Hematopoietic multipotent progenitor cell treated with erythropoietin and hydrocortisone succinate and interleukin-3 and kit ligand, for 4 days (in vitro differentiated cells): Measurements from ENCODE around the gene EID2.

Experiments
- DNase-seq: peaks from one replicate; pipeline ENCODE4 v3.0.0-alpha.2; 2015

EID2 gene

DNA sequence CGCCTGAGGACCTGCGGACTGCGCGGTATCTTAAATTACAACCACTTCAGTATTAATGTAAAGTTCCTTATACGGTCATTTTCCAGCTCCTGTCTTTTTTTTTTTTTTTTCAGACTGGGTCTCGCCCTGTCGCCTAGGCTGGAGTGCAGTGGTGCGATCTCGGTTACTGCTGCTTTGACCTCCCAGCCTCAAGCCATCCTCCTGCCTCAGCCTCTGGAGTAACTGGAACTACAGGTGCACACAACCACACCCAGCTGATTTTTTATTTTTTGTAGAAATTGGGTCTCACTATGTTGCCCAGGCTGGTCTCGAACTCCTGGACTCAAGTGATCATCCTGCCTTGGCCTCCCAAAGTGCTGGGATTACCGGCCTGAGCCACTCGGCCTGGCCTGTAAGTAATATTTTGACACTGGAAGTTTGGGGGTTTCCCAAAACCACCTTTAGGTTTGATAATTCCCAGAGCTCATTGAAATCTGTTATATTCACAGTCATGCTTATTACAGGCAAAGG is 6.9 kb downstream of the EID2 start:
- DNase-seq = no peak

- peak; percentile 98 for DNase-seq
These were observed 7.5 kb downstream of the EID2 start, which contains the start of gene EID2B for GRCh38 chr19:39532233-39533002. Gene EID2B, minus strand, starts transcription at chr19:39532852. Its CDS starts 50 bp downstream, at chr19:39532802.

GRCh38 chr19:39531834-39532232 is 8.1 kb downstream of the EID2 start:
- no peak for DNase-seq

GRCh38 chr19:39525205-39525604 is 14.8 kb downstream of the EID2 start:
- no peak for DNase-seq

- no peak for DNase-seq
These were observed 15.5 kb downstream of the EID2 start for GRCh38 chr19:39524495-39524894.

- no peak for DNase-seq
These were observed 19.1 kb downstream of the EID2 start for GRCh38 chr19:39520541-39521484.

GRCh38 chr19:39518975-39519374 is 21.0 kb downstream of the EID2 start:
- no peak for DNase-seq

DNA sequence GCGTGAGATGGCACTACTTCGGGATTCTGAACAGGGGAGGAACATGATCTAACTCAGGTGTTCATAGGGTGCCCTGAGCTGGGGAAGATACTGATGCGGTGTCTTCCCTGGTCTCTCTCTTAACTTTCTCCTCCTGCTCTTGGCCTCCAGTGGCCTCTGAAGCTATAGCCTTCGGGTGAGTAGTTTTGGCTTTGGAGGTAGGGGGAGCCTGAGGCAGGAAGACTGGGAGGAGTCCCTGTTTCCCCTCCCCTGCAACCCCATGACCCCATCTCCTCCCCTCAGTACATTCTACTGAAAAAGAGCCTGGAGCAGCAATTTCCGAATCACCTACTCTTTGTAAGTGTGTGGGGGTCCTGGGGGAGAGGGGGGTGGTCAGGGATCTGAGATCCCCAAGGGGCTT is 21.5 kb downstream of the EID2 start:
- DNase-seq = no peak

DNA sequence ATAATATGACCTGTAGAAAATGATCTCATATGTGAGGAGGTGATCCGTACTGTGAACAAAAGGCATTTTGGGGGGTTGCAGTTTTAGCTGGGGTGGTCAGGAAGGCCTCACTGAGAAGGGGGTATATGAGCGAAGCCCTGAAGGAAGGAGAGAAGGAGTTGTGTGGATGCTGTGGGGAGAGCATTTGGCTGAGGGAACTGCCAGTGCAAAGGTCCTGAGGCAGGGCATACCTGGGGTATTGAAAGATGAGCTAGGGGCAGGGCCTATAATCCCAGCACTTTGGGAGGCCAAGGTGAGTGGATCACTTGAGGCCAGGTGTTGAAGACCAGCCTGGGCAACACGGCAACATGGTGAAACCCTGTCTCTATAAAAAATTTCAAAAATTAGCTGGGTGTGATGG is 22.5 kb downstream of the EID2 start:
- no peak for DNase-seq

GRCh38 chr19:39516270-39516669 is 23.7 kb downstream of the EID2 start:
- no peak for DNase-seq

GRCh38 chr19:39515551-39516191 is 24.3 kb downstream of the EID2 start:
- DNase-seq = no peak

DNA sequence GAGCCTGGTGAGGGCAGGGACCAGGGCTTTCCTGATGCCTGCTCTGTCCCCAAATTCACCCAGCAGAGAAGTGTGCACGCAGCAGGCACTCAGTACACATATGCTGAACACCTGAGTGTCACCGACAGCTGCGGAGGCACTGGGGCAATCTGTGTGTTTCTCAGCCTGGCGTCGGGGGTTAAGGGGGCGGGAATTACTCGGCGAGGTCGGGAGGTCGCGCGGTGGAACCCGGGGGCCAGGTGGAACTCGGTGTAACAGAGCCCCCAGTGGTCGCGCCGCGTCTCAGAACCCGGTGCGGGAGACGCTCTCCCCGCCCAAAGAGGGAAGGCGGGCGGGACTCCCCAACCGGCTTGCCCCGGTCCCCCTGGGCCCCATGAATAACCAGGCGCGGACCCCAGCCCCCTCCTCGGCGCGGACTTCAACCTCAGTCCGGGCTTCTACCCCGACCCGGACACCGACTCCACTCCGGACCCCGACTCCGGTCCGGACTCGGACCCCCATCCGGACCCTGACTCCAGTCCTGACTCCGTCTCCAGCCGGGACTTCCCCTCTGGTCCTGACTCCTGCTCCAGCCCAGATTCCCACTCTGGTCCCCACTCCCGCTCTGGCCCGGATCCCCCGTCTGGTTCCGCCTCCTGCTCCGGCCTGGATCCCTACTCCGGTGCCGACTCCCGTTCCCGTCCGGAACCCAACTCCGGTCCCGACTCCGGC is 25.0 kb downstream of the EID2 start, which contains the start of gene SELENOV:
TSS of gene SELENOV (plus strand) at position 300 of the 711 bp plus-strand sequence. CDS start at position 374, 74 bp downstream.
- no peak for DNase-seq

GRCh38 chr19:39512988-39513387 is 27.0 kb downstream of the EID2 start:
- no peak for DNase-seq

- DNase-seq = no peak
These were observed 30.7 kb downstream of the EID2 start for GRCh38 chr19:39509233-39509632.

GRCh38 chr19:39508629-39509028 is 31.3 kb downstream of the EID2 start:
- no peak for DNase-seq

DNA sequence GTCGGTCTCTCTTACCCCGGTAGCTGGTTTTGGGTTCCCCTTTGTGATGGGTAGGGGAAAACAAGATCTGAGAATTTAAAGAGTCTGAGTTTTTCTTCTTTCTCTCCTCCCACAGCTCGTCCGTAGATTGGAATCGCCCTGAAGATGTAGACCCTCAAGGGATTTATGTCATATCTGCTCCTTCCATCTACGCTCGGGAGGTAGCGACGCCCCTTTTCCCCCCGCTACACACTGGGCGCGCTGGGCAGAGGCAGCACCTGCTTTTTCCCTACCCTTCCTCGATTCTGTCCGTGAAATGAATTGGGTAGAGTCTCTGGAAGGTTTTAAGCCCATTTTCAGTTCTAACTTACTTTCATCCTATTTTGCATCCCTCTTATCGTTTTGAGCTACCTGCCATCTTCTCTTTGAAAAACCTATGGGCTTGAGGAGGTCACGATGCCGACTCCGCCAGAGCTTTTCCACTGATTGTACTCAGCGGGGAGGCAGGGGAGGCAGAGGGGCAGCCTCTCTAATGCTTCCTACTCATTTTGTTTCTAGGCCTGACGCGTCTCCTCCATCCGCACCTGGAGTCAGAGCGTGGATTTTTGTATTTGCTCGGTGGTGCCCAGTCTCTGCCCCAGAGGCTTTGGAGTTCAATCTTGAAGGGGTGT is 32.1 kb downstream of the EID2 start:
- DNase-seq = no peak

DNA sequence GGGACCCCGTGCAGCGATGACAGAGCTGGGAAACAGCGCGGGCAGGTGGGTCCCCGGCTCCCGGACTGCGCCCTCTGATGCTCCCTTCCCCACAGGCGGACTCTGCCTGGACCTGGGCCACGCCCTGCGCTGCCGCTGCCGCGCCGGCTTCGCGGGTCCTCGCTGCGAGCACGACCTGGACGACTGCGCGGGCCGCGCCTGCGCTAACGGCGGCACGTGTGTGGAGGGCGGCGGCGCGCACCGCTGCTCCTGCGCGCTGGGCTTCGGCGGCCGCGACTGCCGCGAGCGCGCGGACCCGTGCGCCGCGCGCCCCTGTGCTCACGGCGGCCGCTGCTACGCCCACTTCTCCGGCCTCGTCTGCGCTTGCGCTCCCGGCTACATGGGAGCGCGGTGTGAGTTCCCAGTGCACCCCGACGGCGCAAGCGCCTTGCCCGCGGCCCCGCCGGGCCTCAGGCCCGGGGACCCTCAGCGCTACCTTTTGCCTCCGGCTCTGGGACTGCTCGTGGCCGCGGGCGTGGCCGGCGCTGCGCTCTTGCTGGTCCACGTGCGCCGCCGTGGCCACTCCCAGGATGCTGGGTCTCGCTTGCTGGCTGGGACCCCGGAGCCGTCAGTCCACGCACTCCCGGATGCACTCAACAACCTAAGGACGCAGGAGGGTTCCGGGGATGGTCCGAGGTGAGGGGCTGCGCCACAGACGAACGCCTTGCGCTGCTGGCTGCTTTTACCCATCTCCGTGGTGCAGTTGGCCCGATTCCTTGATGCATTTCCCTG is 32.8 kb downstream of the EID2 start:
- peak; percentile 79 for DNase-seq

GRCh38 chr19:39506598-39506943 is 33.4 kb downstream of the EID2 start:
- no peak for DNase-seq

- DNase-seq = peak; percentile 92
These were observed 37.1 kb downstream of the EID2 start for GRCh38 chr19:39502640-39503417.

DNA sequence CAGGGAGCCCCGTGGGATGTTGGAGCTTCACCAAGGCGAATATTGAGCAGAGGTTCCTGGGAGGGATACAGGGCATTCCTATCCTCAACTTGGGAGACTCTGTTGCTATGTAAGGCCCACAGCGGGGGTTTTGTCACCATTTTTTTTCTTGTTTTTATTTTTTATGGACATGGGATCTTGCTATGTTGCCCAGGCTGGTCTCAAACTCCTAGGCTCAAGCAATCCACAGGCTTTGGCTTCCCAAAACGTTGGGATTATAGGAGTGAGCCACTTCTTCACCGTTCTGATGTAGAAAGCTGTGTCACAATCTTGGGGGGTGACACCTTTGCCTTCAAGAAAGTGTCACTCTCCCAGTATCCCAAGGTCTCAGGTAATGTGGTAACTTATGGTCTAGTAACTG is 38.6 kb downstream of the EID2 start:
- DNase-seq = no peak
